RWPE2 (cell line): ENCODE data around the gene RTF1.

Experiments used
- ATAC-seq: fragments of 200-7000 bp; cut with Tn5 transposase; 3 replicates; pipeline ENCODE4 v1.9.1; 2021; ENCODE audit warnings: low read depth
- DNase-seq: peaks from one replicate; pipeline ENCODE4 v3.0.0-alpha.2; 2020; ENCODE audit warnings: low spot score
- H3K27ac ChIP-seq: fragments of 450-650 bp; 2 replicates; pipeline ENCODE4 v1.5.1; 2017; ENCODE audit warnings: mild to moderate bottlenecking; ENCODE audit not compliant: poor library complexity, severe bottlenecking
- H3K27me3 ChIP-seq: fragments of 250-450 bp; sonication (Bioruptor Pico); 2 replicates; pipeline ENCODE4 v1.5.1; 2021; ENCODE audit warnings: mild to moderate bottlenecking, moderate library complexity; ENCODE audit not compliant: insufficient read depth, poor library complexity, severe bottlenecking
- H3K36me3 ChIP-seq: fragments of 250-450 bp; sonication (Bioruptor Pico); 2 replicates; pipeline ENCODE4 v1.5.1; 2020; ENCODE audit warnings: low read depth, mild to moderate bottlenecking, moderate library complexity
- H3K4me1 ChIP-seq: fragments of 250-450 bp; sonication (Bioruptor Pico); 2 replicates; pipeline ENCODE4 v1.5.1; 2021; ENCODE audit warnings: mild to moderate bottlenecking, moderate library complexity; ENCODE audit not compliant: insufficient read depth, poor library complexity, severe bottlenecking
- H3K4me3 ChIP-seq: fragments of 250-450 bp; sonication (Bioruptor Pico); 2 replicates; pipeline ENCODE4 v1.5.1; 2021; ENCODE audit warnings: mild to moderate bottlenecking, moderate library complexity; ENCODE audit not compliant: severe bottlenecking
- H3K9me3 ChIP-seq: fragments of 250-450 bp; sonication (Bioruptor Pico); 2 replicates; pipeline ENCODE4 v1.5.1; 2021; ENCODE audit warnings: mild to moderate bottlenecking, moderate library complexity; ENCODE audit not compliant: severe bottlenecking
- TF ChIP-seq, protein P1 (sequence below): fragments of 450-650 bp; IDR thresholded peaks from one replicate; pipeline ENCODE4 v1.5.1; 2017; ENCODE audit warnings: mild to moderate bottlenecking, moderate library complexity; ENCODE audit not compliant: poor library complexity, severe bottlenecking

Gene RTF1

DNA sequence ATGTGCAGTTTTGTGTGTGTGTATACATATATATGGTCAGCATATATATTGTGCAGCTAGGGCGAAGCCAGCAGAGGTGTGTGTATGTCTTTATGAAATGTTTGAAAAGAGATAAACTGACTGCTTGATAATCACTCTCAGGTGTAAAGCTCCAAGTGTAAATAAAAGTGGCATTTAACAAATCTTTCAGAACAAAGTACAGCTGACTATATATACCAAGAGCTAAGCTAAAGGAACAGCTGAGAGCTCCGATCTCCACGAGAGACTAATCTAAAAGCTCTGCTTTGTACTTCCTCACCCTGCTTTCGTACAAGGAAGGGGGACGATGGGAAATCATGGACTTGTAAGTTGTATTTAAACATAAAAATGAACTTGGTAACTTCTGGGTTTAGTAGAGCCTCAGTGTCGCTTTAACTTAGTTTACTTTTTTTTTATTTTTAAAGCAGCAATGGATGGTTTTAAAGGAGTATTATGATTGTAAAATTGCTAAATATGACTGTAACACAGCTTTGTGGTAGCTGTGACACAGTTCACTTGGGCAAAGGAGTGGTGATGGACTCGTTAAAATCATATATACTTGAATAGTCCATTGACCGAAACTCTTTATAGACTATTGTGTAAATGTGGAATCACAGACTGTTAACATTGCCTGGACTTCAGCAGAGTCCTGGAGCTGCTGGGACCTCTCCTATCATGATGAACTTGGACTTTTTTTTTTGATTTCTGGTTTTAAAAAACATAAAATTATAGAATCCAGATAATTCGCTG lies 65.4 kb downstream of the RTF1 start:
- no peak for ATAC-seq
- H3K27ac ChIP-seq = no peak overlapping the region
- peaks cover 51% of the 10 kb centered on the region for H3K36me3 ChIP-seq
- TF ChIP-seq, protein P1, sequence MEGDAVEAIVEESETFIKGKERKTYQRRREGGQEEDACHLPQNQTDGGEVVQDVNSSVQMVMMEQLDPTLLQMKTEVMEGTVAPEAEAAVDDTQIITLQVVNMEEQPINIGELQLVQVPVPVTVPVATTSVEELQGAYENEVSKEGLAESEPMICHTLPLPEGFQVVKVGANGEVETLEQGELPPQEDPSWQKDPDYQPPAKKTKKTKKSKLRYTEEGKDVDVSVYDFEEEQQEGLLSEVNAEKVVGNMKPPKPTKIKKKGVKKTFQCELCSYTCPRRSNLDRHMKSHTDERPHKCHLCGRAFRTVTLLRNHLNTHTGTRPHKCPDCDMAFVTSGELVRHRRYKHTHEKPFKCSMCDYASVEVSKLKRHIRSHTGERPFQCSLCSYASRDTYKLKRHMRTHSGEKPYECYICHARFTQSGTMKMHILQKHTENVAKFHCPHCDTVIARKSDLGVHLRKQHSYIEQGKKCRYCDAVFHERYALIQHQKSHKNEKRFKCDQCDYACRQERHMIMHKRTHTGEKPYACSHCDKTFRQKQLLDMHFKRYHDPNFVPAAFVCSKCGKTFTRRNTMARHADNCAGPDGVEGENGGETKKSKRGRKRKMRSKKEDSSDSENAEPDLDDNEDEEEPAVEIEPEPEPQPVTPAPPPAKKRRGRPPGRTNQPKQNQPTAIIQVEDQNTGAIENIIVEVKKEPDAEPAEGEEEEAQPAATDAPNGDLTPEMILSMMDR = no peak
- H3K4me3 ChIP-seq = no peak overlapping the region
- no peak for DNase-seq
- H3K4me1 ChIP-seq = peaks cover 4% of the 10 kb centered on the region
- no peaks in the 10 kb centered on the region for H3K9me3 ChIP-seq
- no peaks in the 10 kb centered on the region for H3K27me3 ChIP-seq

DNA sequence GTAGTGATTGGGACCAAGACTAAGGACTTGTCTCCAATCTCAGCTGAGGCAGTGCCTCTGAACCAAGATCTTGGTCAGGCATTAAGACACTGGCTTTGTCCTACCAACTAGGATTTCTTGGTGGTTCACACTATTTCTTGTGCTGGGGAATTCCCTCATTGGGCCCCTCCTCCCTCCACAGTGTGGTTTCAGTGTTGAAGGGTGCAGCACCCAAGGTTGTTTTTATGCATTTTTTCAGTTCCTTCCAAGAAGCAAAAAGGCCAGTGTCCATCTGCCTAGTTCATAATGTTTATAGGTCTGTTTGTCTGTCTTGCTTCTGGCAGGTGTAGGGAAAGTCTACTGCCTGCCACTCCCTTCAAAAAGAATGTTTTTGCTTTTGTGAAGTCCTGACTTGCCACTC lies 66.2 kb downstream of the RTF1 start:
- ATAC-seq = no peak
- Histone ChIP-seq H3K27me3 (no peaks in the 10 kb centered on the region), H3K27ac (no peak overlapping the region), H3K9me3 (no peaks in the 10 kb centered on the region), H3K36me3 (peaks cover 43% of the 10 kb centered on the region), H3K4me3 (no peak overlapping the region), H3K4me1 (no peaks in the 10 kb centered on the region)
- TF ChIP-seq, protein P1 = no peak
- DNase-seq = no peak

DNA sequence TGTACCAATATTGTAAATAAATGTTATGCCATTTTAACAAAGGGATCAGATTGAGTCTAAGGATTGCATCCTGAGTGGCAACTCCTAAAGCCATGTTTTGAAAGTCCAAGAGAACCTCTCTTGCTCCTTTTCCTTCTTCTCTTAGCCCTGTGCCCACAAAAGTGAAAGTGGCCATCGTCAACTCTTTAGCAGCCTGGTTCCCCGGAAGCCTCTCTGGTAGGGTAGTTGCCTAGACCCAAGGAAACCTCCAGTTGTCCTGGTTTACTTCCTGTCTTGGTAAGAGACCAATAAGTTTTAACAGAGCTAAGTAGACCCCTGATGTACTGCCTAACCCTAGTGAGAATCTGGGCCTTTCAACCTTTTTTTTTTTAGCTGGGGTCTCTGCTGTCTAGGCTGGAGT lies 66.6 kb downstream of the RTF1 start:
- H3K27ac ChIP-seq = no peak overlapping the region
- DNase-seq (no peak), ATAC-seq (no peak)
- H3K4me3 ChIP-seq = no peak overlapping the region
- H3K36me3 ChIP-seq = peaks cover 41% of the 10 kb centered on the region
- no peaks in the 10 kb centered on the region for H3K27me3 ChIP-seq
- no peaks in the 10 kb centered on the region for H3K4me1 ChIP-seq
- H3K9me3 ChIP-seq = no peaks in the 10 kb centered on the region
- TF ChIP-seq, protein P1 = no peak

DNA sequence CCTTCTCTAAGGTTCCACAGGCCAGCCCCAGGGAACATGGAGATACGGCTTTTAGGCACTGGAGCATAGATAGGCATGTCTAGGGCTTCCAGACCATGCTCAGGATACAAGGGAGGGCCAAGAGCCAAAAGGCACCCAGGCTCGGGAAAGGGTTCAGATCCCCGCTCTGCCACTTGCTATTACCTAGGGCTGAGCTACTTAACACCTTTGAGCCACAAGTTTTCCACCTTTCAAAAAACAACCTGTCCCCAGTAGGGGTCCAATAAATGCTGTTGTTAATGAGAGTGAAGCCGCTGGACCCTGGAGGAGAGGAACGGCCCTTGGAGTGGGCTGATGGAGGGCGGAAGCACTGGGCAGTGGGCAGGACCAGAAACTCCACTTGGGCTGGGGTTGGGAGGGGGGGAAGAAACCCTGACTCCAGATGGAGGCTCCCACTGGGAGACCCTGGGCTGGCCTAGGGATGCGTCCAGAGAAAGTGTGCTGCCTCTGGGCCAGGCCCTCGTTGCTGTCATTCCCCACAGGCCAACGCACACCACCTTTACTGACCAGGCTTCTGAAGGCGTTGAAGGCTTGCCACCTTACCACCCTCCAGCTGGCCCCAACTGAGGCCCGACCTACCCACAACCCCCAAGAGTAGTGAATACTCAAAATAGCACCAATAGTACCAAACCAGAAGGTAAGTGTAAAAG lies 68.2 kb downstream of the RTF1 start:
- TF ChIP-seq, protein P1 = no peak
- H3K9me3 ChIP-seq = no peaks in the 10 kb centered on the region
- peak; percentile 28; the same call in 2 of the 3 replicates for ATAC-seq

DNA sequence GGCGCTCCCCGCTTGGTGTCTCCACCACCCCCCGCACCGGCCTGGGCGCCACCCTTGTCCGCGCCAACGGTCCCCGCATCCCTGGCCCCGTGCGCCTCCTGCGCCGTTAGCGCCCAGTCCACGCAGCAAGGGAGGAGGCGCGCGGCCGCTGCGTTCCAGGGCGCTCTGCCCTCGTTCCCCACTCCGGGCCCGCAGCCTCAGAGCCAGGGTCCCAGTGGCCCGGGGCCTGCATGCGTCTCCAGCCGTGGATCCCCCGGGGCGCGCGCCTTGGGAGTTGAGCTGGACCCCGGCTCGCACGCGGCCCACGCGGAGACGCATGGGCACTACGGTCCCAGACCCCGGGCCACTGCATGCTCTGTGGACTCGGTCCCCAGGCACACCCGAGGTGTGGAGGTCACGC lies 69.4 kb downstream of the RTF1 start:
- TF ChIP-seq, protein P1 = no peak
- peaks cover 13% of the 10 kb centered on the region for H3K36me3 ChIP-seq
- peaks cover 8% of the 10 kb centered on the region for H3K4me1 ChIP-seq
- DNase-seq (no peak), ATAC-seq (no peak)
- no peak overlapping the region for H3K4me3 ChIP-seq
- H3K9me3 ChIP-seq = no peaks in the 10 kb centered on the region
- H3K27ac ChIP-seq = no peak overlapping the region
- no peaks in the 10 kb centered on the region for H3K27me3 ChIP-seq

More for the DNA sequence above, 68.2 kb downstream of the RTF1 start:
- no peaks in the 10 kb centered on the region for H3K27me3 ChIP-seq
- H3K36me3 ChIP-seq = peaks cover 25% of the 10 kb centered on the region
- H3K4me1 ChIP-seq = peaks cover 2% of the 10 kb centered on the region
- H3K4me3 ChIP-seq = no peak overlapping the region
- no peak for DNase-seq
- H3K27ac ChIP-seq = no peak overlapping the region
